Activated T-cell treated with anti-CD3 and anti-CD28 coated beads for 4 hours (primary cell): ENCODE measurements around the gene CATSPERZ.
"Not testable (repeated sequence)": the region's sequence is repeated elsewhere in the genome, so short reads cannot be mapped to it uniquely, and the experiment has no call there.

Experiments
- DNase-seq: peaks from one replicate; pipeline ENCODE4 v3.0.0-alpha.2; 2020

CATSPERZ gene

DNA sequence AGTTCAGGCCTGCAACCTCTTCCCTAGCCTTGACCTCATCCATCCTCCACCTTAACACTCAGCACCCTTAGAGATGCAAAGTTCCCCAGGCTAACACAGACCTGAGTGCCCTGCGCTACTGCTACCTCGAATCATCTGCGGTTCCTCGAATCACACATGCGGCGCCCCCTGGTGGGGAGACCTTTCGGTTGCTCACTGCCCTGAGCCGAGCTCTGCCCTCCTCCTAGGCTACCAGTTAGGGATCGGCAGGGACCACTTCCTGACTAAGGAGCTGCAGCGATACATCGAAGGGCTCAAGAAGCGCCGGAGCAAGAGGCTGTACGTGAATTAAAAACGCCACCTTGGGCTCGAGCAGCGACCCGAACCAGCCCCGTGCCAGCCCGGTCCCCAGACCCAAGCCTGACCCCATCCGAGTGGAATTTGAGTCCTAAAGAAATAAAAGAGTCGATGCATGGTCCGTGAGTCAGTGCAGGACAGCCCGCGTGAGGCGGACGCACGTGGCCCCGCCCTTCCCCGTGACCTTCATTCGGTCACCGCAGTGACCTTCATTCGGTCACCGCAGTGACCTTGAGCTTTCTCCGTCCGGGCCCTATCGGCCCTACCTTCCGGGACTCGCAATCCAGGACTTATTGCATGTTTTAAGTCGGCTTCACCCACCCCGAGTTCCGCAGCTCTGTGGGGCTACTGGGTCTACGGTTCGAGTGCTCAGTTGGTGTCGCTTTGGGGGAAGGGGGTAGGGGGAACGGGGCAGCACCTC, 4.3 kb downstream of the CATSPERZ start:
- peak; percentile 94 for DNase-seq

DNA sequence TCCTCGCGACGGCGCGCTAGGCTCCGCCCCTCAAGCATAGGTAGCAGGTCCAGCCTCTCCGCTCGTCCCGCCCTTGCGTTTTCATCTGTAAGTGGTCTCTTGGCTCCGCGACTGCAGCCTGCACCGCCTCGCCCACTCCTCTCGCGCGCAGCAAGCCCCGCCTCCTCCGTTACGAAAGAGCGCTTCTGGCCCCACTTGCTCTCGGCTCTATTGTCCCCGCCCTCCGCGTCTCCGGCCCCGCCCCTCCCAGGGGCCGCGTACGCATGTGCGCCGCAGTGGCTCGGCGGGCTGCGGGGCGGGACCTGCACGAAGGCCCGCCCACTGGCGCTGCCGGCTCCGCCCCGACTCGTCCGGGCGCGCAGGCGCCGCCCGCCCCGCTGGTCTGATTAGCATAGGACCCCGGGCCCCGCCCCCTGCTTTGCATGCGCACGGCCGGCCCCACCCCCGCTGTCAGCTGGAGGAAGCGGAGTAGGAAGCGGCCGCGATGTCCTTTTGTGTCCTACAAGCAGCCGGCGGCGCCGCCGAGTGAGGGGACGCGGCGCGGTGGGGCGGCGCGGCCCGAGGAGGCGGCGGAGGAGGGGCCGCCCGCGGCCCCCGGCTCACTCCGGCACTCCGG, 5.0 kb downstream of the CATSPERZ start, which contains the start of gene ESRRA:
Gene ESRRA (plus strand): TSS at position 450 of the 616 bp plus-strand sequence. CDS start 1,656 bp downstream, outside the sequence.
- peak; percentile 100 for DNase-seq

DNA sequence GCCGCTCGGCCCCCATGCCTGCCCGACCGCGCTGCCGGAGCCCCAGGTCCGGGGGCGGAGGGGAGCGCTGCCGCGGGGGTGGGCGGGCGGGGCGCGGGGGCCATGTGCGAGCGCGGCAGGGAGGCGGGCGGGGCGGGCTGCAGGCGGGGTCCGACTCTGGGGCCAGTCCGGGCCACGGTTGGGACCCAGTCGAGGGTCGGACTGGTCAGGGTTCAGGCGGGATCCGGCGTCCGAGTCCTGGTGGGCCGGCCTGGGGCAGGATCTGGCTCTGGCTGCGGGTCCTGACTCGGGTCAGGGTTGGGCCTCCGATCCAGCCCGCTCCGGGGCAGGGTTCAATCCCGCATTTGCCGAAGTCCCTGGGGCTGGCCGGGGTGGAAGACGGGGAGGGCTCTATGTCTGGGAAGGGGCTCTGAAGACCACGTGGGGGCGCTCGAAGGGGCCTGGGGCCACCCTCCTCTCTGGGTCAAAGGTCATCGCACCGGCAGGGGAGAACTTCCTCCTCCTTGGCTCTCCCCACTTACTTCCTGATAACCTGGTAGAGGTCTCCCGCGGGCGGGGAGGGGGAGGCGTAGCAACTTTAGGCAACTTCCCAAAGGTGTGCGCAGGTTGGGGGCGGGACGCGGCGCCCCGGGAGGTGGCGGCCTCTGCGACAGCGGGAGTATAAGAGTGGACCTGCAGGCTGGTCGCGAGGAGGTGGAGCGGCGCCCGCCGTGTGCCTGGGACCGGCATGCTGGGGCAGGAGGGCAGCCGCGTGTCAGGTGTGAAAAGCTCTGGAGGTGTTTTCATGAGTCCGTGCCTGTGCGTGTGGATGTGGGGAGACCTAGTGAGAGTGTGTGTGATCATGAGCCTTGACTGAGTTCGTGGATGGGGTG, 5.8 kb downstream of the CATSPERZ start:
- DNase-seq, result peak; percentile 62

DNA sequence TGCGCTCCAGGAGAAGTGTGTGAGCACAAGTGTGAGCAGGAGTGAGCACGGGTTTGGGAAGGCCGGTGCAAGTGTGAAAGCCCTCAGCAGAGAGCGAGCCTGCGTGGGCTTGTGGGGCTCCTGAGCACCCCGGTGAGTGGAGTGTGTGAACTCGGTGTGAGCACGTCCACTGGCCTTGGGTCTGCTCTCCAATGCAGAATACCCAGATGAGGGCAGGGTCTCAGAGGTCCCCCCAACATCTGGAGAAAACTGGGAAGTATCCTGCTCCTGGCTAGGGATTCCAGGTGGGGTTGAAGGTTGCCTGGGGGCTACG, 6.4 kb downstream of the CATSPERZ start:
- DNase-seq, result no peak

DNA sequence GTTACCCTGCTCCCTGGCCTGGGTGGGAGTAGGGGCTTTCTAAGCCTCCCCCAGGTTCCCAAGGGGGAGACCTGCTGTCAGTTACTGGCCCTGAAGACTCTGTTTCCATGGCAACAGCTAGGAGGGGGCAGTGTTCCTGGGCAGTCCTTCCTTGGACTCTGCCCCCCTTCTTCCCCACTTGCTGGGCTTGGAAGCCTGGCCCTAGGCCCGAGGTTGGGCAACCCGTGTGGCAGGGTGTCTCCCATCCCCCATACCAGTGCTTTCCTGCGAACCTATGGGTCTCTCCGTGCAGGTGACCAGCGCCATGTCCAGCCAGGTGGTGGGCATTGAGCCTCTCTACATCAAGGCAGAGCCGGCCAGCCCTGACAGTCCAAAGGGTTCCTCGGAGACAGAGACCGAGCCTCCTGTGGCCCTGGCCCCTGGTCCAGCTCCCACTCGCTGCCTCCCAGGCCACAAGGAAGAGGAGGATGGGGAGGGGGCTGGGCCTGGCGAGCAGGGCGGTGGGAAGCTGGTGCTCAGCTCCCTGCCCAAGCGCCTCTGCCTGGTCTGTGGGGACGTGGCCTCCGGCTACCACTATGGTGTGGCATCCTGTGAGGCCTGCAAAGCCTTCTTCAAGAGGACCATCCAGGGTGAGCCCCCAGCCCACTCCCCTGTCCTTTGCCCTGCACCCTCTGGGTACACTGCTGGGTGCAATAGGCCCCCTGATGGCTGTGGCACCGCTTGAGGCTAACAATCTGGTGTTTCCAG, 6.9 kb downstream of the CATSPERZ start:
- no peak for DNase-seq

DNA sequence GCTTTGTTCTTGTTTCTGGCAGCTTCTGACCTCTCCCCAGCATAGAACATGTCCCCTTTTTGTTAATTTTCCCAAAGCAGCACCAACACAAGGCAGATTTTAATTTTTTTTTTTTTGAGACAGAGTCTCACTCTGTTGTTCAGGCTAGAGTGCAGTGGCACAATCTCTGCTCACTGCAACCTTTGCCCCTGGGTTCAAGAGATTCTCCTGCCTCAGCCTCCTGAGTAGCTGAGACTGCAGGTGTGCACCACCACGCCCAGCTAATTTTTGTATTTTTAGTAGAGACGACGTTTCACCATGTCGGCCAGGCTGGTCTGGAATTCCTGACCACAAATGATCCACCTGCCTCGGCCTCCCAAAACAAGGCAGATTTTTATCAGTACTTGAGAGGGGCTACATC, 7.6 kb downstream of the CATSPERZ start:
- DNase-seq, result not testable (repeated sequence)

DNA sequence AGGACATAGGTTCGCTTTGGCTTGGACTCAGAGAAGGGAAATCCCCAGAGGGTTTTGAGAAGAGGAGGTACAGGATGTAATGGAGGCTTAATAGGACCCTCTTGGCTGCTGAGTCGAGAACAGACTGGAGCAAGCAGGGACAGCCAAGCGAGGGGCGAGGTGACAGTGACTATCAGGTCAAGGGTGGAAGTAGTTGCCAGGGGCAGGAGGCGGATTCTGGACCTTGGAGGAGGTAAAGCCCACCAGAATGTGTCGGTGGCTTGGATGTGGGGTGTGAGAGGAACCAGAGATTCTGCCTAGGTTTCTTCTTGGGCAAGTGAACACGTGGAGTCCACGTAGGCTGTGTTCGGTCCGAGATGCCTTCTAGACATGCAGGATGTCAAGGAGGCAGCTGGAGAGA, 12.8 kb downstream of the CATSPERZ start:
- DNase-seq, result no peak

DNA sequence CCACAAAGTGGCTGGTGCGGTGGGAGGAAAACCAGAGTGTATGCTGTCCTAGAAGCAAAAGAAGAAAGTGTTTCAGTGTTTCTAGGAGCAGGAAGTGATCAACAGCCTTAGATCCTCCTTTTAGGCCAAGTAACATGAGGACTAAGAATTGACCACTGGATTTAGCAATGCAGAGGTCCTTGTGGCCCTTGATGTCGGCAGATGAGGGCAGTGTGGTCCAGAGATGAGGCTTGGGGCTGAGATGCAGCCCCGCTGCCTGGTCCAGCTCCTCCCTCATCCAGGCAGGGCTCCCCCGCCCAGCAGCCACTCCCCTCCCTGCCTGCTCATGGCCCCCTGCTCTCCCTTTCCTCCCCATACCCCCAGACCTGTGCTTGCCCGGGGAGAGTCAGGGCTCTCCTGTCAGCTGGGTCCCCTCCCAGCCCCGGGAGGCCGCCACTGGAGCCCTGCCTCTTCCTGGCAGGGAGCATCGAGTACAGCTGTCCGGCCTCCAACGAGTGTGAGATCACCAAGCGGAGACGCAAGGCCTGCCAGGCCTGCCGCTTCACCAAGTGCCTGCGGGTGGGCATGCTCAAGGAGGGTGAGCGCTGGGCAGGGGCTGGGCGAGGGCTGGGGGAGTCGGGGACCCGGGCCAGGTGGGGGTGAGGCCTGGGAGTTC, 13.5 kb downstream of the CATSPERZ start:
- no peak for DNase-seq

DNA sequence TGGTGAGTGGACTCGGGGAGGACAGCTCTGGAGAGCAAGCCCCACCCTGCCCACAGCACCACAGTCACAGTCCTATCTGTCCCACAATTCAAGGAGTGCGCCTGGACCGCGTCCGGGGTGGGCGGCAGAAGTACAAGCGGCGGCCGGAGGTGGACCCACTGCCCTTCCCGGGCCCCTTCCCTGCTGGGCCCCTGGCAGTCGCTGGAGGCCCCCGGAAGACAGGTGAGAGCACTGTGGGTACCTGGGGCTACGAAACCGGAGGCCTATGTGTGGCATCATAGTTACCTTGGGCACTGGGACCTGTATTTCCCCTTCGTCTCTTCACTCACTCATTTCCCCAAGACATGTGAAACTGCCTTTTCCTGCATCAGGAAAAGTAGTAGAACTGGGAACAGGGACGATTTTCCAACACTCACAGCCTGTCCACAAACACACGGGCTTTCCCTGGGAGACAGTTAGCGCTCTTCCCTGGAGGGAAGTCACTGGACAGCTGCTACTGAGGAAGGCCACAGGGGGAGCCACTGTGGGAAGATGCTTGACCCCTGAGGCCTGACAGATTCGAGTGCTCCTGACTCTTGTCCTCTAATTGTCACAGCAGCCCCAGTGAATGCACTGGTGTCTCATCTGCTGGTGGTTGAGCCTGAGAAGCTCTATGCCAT, 14.1 kb downstream of the CATSPERZ start:
- DNase-seq, result no peak

DNA sequence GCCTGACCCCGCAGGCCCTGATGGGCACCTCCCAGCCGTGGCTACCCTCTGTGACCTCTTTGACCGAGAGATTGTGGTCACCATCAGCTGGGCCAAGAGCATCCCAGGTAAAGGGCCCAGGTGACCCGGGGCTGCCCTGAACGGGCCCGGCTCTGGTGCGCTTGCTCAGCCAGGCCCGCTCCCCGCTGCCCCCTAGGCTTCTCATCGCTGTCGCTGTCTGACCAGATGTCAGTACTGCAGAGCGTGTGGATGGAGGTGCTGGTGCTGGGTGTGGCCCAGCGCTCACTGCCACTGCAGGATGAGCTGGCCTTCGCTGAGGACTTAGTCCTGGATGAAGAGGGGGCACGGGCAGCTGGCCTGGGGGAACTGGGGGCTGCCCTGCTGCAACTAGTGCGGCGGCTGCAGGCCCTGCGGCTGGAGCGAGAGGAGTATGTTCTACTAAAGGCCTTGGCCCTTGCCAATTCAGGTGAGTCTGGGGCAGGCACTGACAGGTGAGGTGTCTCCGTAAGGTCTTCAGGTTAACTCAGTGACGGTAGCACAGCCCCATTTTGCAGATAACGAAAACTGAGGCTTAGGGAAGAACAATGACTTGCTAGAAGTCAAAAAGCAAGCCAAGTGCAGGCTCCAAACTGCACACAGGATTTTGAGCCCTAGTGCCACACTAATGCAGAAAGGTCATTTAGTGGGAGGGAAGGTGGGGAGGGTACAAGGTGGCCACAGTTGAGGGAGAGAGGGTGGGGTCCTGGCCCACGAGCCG, 14.8 kb downstream of the CATSPERZ start:
- no peak for DNase-seq

DNA sequence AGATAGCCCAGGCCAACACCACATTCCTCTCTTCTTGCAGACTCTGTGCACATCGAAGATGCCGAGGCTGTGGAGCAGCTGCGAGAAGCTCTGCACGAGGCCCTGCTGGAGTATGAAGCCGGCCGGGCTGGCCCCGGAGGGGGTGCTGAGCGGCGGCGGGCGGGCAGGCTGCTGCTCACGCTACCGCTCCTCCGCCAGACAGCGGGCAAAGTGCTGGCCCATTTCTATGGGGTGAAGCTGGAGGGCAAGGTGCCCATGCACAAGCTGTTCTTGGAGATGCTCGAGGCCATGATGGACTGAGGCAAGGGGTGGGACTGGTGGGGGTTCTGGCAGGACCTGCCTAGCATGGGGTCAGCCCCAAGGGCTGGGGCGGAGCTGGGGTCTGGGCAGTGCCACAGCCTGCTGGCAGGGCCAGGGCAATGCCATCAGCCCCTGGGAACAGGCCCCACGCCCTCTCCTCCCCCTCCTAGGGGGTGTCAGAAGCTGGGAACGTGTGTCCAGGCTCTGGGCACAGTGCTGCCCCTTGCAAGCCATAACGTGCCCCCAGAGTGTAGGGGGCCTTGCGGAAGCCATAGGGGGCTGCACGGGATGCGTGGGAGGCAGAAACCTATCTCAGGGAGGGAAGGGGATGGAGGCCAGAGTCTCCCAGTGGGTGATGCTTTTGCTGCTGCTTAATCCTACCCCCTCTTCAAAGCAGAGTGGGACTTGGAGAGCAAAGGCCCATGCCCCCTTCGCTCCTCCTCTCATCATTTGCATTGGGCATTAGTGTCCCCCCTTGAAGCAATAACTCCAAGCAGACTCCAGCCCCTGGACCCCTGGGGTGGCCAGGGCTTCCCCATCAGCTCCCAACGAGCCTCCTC, 15.7 kb downstream of the CATSPERZ start:
- not testable (repeated sequence) for DNase-seq

DNA sequence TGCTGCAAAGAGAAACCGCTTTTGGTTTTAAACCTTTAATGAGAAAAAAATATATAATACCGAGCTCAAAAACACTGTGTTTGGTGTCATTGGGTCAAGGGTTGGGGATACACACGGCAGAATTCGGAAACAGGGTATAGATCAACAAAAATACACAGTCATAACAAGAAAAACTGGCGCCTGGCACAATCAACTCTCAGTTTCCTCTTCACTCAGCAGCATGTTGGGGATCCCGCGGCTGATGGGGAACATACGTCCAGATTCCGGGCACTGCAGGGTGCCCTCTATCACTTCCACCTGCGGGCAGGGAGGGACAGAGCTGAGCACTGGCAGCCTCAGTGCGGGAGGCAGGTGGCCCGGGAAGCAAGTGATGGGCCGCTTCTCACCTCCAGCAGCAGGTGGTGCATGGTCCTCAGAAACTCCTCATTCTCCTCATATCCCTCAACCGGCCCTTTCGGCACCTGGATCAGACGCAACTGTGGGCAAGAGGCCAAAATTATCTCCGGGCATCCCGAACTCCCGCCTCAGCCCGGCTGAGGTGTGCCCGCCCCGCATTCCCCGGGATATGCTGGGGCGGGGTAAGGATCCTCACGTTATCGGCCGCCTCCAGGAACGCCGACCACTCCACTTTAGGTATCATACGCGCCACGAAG, 16.6 kb downstream of the CATSPERZ start:
- no peak for DNase-seq

DNA sequence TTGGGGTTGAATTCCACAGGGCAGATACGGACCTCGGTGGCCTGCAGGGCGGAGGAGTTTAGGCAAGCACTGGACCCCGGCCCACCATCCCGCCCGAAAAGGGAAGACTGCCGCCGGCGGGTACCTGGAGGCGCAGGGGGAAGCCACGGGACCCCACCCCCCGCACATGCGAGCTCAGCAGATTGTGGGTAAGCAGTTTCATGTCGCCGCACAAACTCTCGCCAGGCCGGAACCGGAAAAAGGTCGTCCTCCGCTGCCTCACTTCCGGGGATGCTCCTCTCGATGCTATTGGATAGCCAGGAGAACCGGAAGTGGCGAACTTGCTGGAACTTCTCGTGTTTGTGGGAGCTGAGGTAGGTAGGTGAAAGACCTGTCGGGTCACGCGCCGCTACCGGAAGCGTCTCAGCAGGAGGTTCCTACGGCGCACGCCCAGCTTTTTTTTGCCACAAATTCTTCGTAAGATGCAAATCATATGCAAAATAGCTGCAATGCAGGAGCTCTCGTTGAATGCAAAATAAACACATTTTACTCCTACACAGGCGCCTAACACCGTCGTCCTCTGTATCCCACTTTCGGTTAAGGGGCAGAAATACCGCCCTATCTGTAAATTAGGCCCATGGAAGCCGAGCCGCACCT, 17.3 kb downstream of the CATSPERZ start, which contains the start of gene TRMT112:
Gene TRMT112 (minus strand): TSS at position 235 of the 636 bp plus-strand sequence. CDS start 33 bp downstream, at position 202.
- peak; percentile 92 for DNase-seq

DNA sequence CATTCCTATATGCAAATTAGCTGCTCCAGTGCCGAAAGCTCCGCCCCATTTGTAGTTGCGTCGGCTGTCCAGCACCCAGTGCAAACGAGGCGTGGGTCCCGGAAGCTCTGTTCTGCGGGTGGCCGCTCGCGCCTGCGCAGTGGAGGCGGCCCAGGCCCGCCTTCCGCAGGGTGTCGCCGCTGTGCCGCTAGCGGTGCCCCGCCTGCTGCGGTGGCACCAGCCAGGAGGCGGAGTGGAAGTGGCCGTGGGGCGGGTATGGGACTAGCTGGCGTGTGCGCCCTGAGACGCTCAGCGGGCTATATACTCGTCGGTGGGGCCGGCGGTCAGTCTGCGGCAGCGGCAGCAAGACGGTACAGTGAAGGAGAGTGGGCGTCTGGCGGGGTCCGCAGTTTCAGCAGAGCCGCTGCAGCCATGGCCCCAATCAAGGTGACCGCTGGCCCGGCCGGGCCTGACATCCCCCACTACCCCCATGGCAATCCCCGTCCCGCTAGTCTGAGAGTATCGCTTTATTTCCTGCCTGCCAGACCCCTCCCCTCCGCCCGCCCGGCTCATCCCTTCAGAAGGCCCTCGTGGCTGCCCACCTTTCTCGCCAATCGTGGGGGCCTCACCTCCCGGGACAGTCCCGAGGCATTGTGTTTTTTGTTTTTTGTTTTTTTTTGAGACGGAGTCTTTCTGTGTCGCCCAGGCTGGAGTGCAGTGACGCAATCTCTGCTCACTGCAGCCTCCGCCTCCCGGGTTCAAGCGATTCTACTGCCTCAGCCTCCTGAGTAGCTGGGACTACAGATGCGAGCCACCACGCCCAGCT, 18.0 kb downstream of the CATSPERZ start, which contains the start of gene PRDX5:
Gene PRDX5 (plus strand): TSS at position 161 of the 805 bp plus-strand sequence. CDS start 95 bp downstream, at position 256.
- DNase-seq, result peak; percentile 86

DNA sequence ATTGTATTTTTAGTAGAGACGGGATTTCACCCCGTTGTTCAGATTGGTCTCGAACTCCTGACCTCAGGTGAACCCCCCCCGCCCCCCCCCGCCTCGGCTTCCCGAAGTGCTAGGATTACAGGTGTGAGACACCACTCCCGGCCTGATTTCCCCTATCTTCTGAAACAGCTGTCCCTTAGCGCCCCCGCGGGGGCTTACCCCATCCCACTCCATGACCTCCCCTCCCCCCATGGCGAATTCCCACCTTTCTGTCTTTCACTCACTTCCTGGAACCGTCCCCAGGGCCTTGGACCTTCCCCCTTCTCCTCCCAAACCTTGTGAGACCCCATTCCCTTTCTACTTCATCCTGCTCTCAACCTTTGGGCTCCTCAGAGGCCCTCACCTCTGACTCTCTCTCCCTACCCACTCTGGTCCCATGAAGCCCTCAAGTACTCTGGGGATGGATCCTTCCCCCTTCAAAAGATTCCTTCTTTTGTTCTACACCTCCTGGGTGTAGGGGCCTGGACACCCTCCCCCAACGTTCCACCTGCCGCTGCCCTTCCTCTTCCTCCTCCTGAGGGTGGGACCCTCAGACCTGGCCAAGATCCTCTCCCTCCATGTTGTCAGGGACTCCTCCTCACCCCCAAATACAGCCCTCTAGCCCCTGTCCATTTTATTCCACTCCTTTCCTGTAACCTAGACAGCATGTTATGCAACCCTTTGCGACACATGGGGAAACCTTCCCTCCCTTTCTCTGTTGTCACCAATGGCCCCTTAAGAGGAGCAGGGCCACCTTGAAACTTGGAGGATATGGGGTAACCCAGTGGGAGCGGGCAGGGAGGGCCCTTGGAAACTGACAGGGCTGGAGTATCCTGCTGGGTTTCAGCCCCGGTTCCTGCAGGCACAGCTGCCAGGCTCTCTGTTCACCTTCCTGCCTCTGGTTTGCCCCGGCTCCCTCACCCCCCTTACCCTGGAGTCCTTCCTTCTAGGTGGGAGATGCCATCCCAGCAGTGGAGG, 18.9 kb downstream of the CATSPERZ start:
- DNase-seq, result no peak

DNA sequence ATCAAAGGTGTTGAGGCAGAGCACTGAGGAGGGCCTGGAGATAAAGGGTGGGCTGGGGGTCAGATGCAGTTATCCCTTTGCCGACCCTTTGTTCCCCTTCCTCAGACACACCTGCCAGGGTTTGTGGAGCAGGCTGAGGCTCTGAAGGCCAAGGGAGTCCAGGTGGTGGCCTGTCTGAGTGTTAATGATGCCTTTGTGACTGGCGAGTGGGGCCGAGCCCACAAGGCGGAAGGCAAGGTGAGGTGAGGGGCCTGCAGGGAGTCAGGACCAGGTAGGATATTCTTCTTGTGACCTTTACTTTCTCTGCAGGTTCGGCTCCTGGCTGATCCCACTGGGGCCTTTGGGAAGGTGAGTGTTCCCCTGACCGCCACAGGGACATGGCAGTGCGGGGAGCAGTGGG, 20.4 kb downstream of the CATSPERZ start:
- no peak for DNase-seq
